ENCODE measurements around the gene PDLIM5.
A peak's percentile ranks its signal among the peaks of the same experiment; 100 is the strongest.
"Not testable (repeated sequence)": the region's sequence is repeated elsewhere in the genome, so short reads cannot be mapped to it uniquely, and the experiment has no call there.

Gene PDLIM5, protein sequence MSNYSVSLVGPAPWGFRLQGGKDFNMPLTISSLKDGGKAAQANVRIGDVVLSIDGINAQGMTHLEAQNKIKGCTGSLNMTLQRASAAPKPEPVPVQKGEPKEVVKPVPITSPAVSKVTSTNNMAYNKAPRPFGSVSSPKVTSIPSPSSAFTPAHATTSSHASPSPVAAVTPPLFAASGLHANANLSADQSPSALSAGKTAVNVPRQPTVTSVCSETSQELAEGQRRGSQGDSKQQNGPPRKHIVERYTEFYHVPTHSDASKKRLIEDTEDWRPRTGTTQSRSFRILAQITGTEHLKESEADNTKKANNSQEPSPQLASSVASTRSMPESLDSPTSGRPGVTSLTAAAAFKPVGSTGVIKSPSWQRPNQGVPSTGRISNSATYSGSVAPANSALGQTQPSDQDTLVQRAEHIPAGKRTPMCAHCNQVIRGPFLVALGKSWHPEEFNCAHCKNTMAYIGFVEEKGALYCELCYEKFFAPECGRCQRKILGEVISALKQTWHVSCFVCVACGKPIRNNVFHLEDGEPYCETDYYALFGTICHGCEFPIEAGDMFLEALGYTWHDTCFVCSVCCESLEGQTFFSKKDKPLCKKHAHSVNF

DNA sequence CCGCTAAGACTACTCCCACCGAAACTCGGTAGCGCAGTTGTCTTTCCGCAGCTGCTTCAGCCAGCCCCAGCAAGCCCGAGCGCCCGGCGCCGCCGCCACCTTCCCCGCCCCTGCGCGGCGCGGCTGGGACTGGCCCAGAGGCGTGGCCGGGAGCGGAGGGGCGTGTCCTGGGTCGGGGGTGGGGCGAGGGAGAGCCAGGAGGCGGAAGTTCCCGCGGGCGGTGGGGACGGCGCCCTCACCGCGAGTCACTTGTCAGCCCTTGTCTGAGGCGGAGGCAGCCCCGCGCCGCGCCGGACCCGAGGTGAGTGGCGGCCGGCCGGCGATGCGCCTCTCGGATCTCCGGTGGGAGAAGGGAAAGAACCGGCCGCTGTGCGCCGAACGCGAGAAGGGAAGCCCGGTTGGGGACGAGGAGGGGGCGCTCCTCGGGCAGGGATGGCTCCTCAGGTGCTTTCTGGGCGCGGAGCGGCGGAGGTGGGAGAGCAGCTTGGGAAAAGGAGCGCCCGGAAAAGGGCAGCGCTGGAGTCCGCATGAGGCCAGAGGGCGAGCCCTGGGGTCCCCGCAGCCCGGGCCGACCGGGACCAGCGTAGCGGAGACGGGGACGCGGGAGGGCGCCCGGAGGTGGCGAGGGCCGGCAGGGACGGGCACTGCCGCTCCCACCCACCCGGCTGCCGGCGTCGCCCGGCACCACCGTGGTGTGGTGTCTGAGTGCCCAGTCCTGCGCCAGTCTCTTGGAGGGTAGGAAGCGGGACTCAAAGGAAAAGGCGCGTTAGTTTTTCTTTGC is at the start of gene PDLIM5:
PDLIM5 (plus strand) TSS at position 248 of the 781 bp plus-strand sequence. CDS start 3,347 bp downstream, outside the sequence.
- peak; percentile 68 for DNase-seq (ENCODE audit: low read depth)

DNA sequence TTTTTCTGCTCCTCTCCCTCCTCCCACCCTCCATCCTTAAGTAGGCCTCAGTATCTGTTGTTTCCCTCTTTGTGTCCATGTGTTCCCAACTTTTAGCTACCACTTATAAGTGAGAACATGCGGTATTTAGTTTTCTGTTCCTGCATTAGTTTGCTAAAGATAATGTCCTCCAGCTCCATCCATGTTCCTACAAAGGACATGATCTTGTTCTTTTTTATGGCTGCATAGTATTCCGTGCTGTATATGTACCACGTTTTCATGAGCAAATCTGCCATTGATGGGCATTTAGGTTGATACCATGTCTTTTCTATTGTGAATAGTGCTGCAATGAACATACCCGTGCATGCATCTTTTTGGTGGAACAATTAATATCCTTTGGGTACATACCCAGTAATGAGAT is 49.3 kb upstream of the PDLIM5 start:
- DNase-seq (ENCODE audit: low read depth), result not testable (repeated sequence)

DNA sequence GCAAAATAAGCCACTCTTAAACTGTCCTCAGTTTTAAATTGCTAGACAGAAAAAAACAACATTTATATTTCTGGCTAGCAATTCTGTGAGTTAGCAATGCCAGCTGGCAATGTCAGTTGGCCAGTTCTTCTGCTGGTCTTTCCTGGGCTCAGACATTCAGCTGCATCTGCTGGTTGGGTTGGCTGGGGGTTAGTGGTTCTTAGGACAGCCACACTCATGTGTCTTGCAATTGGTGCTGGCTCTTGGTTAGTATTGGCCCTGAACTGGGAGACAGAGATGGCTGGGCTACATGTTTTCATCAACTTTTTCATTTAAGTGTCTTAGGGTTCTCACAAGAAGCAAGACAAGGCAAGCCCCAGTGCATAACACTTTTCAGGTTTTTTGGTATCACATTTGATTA is 48.0 kb upstream of the PDLIM5 start:
- DNase-seq (ENCODE audit: low read depth), result no peak

DNA sequence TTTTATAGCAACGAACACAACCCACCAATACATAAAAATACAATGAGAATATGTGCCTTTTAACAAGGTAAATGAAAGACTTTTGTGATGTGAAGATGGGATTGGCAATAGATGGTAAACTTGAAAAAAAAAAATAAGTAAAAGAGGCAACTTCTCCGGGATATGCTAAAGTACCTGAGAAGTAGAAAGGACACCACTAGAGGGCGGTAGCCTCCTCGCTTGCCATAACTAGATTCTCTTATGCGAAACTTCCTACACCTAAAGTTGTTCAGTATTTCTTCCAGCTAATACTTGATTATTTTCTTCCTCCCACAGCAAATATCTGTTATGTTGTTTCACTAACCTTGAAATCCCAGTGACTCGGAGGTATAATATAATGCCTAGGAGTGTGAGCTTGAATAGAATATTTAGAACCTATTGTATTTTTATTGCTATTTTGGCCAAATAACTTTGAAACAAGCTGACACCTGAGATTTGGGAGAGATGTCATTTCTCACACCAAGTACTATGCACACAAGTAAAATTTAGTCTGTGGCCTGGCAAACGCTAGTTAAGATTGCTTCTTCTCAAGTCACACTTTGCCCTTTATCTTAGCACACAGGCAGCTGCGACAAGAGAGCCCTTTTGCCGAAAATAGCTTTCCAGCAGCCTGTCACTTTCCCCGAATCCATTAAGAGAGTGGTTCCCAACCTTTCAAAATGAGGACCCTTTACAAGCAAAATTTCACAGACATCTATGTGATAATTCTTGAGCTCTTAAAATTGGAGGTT is 44.9 kb upstream of the PDLIM5 start:
- DNase-seq (ENCODE audit: low read depth), result peak; percentile 11

DNA sequence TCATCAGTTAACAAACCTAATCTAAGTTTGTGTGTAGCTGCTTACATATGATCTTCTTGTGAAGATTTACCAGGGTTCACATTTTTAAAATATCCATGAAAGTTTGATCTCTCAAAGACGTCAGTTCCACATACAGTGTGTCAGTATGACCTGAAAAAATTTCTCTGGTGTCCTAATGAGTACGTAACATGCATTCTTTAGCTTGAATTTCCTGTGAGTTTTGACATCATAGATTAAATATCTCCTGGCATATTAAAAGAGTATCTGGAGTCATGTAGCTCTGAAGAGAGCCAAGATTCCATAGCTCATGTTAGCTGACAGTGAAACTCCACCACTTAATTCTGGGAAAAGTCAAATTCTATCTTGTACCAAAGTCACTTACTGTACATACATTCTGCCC is 43.9 kb upstream of the PDLIM5 start:
- DNase-seq (ENCODE audit: low read depth), result no peak

DNA sequence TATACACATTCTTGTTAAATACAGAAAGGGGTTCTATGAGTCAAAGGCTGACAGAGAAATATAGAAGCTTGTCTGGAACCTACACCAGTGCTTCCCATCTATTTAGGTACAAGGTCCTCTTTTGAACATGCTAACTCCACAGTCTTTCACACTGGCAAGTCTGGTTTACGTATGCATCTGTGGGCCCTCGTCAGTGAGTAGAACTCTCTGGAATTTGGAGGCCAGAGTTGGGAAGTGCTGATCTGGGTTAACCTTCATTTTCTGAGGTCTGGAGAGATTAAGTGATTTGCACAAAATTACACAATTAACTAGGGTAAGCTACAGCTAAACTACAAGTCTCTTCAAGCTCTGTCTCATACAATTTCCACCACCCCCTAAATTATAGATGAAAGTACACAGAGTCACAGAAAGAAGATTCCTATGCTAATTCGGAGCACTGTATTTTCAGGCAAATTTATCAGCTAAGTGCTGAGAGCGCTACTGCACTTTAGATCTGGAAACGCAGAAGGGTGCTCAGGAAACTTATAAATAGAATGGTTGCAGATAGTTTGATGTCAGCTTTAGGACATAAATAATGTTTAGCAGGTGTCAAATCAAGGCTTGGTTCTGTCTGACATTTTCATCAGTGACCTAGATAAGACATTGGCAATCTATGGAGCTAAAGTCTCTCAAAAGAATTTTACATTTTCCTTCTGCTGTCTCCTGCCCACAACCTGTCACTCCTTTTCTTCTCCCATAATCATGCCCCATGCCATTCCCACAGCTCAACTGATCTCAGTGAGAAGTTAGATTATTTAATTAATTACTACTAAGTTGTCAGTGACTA is 43.0 kb upstream of the PDLIM5 start:
- DNase-seq (ENCODE audit: low read depth), result no peak

DNA sequence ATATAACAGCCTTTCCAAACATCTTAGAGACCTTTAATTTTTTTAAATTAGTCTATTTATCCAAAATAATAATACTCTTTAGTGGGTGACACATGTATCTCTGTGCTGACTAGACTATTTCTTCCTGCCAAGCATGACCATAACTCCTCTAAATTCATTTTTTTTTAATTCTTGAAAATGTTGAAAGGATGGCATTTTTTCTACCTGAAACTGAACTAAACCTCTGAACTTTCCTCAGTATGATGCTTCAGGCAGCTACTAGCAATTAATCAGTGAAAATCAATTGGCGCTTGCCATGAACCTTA is 42.4 kb upstream of the PDLIM5 start:
- no peak for DNase-seq (ENCODE audit: low read depth)

DNA sequence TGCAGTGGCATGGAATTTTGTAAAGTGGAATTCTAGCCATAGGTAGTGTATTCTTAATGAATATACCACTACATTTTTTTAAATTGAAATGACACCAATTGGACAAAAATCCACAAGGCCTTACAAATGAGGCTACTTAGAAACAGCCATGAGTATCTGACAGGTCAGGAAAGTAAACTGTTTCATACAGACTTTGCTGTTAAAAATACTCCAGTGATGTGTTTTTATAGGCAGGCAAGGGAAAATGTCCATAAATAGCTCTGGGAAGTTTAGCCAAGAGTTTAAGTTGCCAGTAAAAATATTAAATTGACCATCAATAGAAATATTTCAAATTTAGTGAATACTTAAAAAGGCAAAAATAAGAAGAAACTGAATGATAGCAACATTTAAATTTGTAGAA is 41.8 kb upstream of the PDLIM5 start:
- no peak for DNase-seq (ENCODE audit: low read depth)

DNA sequence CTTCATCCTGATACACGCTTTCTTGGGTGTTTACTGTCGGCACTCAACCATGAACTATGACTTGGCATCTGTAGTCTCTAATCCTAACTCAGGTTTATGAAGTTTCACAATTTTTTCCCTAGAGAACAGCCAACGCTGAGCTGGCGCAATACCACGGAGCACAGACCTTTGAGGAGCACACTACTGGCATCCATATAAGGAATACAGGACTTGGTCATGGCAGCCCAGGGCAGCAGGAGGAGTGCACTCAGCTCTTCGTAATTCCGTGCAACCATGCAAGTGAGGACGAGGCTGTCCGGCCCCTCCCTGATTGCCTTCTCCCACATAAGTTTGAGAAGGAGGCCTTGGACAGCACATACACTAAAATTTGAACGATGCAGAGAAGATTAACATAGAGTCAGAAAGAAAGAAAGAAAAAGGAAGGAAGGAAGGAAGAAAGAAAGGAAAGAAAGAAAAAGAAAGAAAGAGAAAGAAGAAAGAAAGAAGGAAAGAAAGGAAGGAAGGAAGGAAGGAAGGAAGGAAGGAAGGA is 41.0 kb upstream of the PDLIM5 start:
- no peak for DNase-seq (ENCODE audit: low read depth)

DNA sequence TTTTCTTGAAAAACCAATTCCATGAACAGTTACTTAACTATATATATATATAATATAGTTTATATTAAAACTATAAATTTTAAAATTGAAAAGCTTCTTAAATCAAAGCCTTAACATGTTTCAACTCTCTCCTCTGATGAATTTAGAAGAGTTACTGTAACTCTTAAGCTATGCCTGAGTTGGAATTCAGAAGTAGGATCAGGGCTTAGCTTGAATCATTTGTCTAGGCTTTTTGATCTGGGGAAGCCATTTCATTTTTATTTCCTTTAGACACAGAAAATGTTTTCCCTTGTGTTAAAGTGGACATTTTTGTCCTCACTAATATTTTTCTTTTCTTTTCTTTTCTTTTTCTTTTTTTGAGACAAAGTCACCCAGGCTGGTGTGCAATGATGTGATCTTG is 40.4 kb upstream of the PDLIM5 start:
- DNase-seq (ENCODE audit: low read depth), result no peak

DNA sequence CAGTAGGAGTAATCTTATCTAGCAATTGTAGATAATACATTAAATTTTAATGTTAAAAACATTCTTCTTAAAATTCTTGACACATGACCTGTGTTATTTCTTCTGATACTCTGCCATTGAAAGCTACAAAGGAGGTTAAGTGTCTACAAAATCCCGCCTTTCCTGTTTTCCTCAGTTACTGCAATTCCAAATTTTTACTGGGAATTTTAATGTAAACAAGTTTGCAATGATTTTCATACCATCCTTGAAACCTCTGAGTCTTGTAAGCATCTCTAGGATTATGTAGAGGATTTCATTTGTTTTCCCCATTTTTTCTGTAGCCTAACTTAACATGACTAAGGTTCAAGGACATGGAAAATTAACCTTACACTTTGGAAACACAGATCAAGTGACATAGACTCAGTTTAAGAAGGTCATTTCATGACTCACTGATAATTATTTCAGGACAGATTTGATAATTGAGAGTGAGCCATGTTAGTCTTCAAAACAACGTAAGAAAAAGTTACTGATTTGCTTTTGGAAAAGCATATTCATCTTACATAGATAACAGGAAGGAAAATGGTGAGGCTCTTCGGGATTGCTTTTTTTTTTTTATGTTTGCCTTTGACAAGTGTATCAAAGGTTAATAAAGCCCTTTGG is 39.6 kb upstream of the PDLIM5 start:
- DNase-seq (ENCODE audit: low read depth), result no peak

DNA sequence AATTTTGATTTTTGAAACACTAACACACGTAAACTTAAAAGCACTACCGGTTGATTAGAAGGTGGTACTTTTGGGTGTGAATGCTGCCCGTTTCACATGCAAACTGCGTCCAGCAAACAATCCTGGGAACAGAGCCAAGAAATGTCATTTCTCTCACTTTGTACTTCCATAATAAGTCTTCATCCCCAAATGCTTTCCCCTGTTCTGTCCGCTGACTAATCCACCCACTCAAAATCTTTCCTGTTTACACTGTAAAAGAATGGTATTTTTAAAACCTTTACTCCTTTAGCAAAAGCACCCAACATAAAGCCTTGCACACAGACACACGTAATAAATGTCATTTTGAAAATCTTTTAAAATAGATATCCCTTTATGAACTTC is 39.1 kb upstream of the PDLIM5 start:
- DNase-seq (ENCODE audit: low read depth), result no peak

DNA sequence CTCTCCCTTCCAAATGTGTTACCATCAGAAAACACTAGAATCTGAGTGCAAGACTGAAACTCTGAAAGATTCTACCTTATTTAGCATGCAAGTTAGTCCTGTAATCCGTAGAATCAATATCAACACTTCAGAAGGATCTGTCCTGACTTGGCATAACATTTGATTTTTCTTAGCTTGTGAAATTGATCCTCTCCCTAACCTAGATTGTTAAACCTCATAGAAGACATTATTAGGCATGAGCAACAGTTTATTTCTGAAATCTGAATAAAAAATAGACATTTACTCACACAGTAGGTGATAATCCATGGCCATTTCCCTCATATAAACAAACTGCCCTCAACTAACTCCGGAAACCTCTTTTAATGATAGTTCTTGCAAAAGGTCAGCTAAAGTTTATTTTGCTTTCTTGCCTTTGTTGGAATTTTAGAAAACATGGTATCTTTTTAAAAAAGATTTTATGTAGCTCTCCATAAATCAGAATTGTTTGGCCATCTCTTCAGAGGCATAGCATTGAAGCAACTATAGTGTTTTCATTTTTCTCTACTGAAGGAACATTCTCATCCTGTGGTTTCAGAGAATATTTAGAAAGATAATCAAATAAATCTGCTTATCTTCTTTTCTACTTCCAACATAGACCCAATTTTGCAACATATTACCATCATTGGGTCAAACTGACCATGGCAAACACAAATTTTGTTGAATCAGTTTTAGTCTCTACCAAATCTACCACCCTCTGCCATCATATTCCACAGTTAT is 38.5 kb upstream of the PDLIM5 start:
- no peak for DNase-seq (ENCODE audit: low read depth)

DNA sequence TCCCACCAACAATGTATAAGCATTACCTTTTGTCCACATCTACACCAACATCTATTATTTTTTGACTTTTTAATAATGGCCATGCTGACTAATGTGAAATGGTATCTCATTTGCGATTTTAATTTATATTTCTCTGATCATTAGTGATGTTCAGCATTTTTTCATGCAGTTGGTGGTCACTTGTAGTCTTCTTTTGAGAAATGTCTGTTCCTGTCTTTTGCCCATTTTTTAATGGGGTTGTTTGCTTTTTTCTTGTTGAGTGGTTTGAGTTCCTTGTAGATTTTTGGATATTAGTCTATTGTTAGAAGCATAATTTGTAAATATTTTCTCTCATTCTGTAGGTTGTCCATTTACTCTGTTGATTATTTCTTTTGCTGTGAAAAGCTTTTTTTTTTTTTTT is 36.8 kb upstream of the PDLIM5 start:
- no peak for DNase-seq (ENCODE audit: low read depth)

DNA sequence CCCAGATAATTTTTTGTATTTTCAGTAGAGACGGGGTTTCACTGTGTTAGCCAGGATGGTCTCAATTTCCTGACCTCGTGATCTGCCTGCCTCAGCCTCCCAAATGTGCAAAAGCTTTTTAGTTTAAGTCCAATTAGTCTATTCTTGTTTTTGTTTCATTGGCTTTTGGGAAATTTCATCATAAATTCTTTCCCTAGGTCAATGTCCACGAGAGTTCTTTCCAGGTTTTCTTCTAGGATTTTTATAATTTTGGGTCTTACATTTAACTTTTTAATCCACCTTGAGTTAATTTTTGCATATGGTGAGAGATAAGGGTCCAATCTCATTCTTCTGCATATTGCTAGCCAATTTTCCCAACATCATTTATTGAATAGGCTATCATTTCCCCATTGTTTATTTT is 36.3 kb upstream of the PDLIM5 start:
- no peak for DNase-seq (ENCODE audit: low read depth)

DNA sequence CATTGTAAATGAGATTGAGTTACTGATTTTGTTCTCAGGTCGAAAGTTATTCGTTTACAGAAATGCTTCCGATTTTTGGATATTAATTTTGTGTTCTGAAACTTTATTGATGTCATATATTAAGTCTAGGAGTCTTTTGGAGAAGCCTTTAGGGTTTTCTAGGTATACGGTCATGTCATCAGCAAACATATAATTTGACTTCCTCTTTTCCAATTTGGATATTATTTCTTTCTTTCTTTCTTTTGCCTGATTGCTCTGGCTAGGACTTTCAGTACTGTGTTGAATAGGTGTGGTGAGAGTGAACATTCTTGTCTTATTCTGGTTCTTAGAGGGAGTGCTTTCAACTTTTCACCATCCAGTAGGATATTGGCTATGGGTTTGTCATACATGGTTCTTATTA is 35.4 kb upstream of the PDLIM5 start:
- no peak for DNase-seq (ENCODE audit: low read depth)

DNA sequence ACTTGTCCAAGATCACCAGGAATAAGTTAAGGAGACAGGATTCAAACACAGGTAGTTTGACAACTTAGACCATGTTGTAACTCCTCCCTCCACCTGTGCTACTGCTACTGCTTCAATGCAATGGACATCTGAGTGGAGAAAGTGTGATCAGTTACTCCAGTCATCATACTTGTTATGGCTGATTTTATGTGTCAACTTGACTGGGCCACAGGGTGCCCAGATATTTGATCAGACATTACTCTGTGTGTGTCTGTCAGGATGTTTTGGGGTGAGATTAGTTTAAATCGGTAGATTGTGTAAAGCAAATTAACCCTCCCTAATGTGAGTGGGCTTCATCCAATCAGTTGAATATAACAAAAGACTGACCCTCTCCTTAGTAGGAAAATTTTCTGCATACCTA is 34.8 kb upstream of the PDLIM5 start:
- no peak for DNase-seq (ENCODE audit: low read depth)

DNA sequence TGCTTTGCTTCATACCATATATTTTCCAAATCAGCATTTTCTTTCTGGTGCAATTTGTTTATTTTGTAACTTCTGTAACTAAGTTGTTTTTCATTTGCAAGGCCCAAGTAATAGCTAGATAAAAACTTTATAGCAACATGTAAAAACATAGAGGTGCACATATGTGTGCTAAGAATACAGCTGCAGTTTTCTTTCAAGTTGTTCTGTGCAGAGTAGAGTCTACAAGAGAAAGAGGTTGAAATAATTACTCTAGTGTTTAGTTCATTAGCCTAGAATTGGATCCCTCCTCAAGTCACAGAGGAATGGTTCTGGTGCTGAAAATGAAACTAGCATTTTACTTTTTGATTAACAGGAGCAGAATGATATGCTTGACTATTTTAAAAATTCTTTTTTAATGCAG is 32.2 kb upstream of the PDLIM5 start:
- no peak for DNase-seq (ENCODE audit: low read depth)

DNA sequence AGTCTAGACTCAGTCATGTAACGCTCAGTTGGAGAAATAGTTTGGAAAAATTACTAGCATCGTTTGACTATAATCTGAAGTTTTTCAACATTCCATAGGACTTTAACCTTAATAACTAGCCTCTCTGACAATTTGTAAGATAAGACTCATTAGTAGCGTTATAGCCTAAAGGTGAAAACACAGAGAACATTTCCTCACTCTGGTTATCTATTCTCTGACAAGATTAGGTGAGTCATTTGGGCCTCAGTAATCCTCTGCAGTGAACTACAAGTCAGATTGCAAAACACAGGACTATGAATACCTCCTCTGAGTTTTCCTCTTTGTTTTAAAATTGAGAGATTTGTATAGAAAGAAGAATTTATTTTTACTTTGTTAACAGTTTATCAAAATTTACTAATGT is 31.8 kb upstream of the PDLIM5 start:
- no peak for DNase-seq (ENCODE audit: low read depth)

DNA sequence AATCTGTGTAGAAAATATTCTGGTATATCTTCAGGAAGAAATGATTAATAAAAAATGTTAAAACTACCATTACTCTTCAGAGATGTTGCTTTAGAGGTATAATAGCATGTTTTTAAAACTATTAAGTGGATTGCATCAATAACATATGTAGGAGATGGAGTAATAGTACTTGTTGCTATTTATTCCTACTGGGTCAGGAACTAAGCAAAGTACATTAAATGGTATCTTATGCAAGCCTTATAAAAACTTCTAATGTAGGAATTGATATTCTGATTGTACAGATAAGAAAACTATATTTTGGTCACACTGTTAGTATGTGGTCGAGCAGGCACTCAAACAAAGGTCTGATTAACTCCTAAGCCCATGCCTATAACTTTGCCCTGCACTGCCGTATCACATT is 31.4 kb upstream of the PDLIM5 start:
- DNase-seq (ENCODE audit: low read depth), result no peak
